T1000 (cell line): ENCODE results near the gene EXOC3L2.

Source experiments
- DNase-seq: peaks from one replicate; lab custom pipeline; 2025; ENCODE audit warnings: mixed read lengths; lab: John Stamatoyannopoulos, UW

The EXOC3L2 gene

DNA sequence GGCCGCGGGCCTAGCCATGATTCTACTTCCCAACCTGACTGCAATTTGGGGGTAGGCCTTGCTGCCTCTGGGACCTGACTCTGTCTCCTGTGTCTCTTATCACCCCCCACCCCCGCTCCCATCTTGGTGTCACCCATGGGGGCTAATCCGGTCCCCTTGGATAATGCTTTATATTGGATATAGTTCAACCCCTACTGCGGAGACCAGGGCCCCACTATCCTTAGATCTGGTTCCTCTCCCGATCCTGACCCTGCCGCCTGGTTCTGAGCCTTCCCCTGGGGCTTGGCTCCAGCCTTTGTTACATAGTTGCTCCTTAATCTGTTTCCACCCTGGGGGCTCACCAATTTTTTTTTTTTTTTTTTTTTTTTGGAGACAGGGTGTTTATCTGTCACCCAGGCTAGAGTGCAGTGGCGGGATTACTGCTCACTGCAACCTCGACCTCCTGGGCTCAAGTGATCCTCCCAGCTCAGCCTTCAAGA is 65.3 kb downstream of the EXOC3L2 start:
- no peak for DNase-seq

DNA sequence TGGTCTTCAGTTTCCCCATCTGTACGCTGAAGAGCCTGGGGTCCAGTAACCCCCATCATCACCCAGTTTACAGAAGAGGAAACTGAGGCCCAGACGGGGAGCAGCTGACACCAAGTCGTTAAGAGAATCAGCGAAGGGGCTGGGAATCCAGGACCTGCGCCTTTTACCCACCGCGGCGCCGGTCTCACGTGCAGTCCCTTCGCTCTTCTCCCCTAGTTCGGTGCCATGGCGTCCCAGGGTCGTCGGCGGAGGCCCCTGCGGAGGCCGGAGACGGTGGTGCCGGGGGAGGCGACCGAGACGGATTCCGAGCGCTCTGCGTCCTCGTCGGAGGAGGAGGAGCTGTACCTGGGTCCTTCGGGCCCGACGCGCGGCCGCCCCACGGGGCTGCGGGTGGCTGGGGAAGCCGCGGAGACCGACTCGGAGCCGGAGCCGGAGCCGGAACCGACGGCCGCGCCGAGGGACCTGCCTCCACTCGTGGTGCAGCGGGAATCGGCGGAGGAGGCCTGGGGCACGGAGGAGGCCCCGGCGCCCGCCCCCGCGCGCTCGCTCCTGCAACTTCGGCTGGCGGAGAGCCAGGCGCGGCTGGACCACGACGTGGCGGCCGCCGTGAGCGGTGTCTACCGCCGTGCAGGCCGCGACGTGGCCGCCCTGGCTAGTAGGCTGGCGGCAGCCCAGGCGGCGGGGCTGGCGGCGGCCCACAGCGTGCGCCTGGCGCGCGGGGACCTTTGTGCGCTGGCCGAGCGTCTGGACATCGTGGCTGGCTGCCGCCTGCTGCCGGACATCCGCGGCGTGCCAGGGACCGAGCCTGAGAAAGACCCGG is 65.9 kb downstream of the EXOC3L2 start:
- no peak for DNase-seq

DNA sequence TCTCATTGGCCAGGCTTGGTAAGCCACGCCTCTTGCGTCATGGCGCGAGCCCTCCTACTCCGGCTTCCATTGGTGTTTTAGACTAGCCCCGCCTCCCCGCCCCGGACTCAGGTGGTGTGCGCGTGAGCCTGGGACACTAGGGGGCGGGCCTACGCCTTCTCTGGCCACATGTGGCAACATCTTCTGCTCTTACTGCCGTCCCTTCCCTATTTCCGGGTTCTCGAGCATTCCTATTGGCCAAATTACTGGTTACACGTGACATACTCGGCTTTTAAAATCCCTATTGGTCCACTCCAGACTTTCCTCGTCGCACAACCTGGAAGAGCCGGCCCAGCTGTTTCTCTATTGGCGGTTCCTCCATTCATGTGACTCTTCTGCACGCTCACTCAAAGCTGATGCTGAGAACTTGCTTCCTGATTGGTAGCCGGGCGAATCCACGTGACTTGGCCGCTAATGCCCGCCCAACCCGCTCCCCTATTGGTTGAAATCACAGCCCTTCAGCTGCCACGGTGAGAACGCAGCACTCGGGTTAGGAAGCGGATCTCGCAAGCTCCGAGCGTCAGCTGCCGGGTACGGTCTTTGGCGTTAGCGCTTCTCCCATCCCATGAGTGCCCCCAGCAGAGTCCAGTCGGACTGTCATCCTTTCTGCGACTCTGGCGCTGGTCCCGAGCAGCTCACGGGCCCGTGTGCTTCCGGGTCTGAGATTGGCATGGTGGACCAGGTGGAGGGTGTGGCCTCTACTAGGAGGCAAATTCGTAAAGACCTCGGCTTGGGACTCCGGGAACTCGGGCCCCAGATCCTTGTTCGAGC is 66.7 kb downstream of the EXOC3L2 start, which contains the start of gene BLOC1S3:
BLOC1S3 (plus strand) TSS at position 523 of the 810 bp plus-strand sequence. CDS start 513 bp downstream, outside the sequence.
- peak; percentile 99 for DNase-seq

DNA sequence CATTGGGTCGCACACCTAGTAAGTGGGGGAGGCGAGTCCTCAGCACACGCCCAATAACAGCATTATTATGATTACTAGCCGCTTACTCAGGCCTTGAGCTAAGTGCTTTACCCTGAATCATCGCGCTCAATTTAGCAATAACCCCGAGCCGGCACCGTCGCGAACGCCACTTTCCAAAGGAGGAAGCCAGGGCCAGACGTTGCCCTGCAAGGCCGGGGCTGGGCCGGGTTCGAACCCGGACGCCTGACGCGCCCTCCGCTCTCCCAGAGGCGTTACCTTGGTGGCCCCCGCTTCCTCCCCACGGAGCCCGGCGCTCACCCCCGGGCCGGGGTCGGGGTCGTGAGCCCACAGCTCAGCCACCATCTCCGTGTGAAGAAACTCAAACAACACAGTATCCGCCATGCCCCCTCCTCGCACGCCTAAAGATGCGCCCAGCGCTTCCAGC is 67.4 kb downstream of the EXOC3L2 start, which contains the start of gene TRAPPC6A:
TRAPPC6A (minus strand) TSS at position 421 of the 445 bp plus-strand sequence; CDS start at position 402, 19 bp downstream.
- no peak for DNase-seq

DNA sequence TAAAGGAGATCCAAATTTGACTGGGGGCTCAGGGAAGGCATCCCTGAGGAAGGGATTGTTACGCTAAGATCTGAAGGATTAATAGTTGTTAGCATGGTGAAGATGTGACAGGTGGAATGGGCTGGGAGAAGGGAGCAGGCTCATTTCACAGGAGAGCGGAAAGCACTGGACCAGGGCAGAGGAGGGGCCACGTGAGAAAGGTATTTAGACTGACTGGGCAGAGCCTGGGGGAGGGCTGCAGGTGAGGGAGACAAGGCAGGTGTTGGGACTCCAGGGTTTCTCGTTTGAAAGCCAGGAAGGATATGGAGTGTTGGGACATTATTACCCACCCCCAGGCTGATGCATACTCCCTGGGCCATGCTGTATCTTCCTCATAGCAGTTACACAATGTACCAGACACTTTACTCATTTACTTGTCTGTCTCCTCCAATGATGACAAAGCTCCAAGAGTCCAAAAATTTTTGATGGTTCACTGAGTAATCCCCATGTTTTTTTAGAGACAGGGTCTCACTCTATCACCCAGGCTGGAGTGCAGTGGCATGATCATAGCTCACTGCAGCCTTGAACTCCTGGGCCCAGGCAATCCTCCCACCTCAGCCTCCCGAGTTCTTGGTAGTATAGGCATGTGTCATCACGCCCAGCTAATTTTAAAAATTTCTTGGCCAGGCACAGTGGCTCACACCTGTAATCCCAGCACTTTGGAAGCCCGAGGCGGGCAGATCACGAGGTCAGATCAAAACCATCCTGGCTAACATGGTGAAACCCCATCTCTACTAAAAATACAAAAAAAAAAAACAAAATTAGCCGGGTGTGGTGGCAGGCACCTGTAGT is 69.5 kb downstream of the EXOC3L2 start:
- no peak for DNase-seq

DNA sequence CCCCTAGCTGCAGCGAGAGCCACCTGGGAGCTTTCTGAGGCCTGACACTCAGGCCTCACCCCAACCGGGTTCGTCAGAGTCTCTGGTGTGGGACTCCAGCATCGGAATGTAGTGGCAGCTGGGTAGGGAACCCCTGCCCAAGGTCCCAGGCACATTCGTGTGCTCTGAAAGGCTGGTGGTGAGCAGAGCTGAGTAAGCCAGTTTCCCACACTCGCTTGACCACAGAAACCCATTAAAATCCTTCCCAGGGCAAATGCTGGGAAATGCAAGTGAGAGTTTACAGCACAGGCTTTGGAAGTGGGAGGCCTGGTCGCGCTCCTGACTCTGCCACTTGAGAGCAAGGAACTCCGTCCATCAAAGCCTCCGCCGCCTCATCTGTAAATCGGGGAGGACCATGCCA is 71.4 kb downstream of the EXOC3L2 start:
- no peak for DNase-seq

DNA sequence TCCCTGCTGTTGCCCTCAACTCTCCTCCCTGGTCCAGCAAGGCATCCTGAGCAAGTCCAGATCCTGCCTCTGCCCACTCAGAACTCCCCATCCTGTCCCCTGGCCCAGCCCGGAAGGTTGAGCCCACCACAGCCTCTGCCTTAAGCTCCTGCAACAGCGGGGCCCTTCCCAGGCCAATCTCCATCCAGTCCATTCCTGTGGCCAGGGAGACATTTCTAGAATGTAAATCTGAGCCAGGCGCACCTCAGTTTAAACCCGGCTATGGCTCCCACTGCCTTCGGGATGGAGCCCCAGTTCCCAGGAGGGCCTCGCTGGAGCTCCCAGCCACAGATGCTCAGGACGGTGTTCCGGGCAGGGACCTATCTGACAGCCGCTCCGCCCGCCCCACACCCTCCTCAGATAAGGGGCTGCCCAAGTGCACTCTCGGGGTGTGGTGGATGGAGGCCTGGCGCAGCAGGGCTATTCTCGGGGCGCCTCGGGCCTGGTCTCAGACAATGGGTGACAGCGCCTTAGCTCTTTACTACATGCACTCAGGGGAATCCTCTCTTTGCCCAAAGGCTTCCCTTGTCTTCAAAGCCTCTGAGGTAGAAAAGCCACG is 72.5 kb downstream of the EXOC3L2 start:
- DNase-seq = no peak

DNA sequence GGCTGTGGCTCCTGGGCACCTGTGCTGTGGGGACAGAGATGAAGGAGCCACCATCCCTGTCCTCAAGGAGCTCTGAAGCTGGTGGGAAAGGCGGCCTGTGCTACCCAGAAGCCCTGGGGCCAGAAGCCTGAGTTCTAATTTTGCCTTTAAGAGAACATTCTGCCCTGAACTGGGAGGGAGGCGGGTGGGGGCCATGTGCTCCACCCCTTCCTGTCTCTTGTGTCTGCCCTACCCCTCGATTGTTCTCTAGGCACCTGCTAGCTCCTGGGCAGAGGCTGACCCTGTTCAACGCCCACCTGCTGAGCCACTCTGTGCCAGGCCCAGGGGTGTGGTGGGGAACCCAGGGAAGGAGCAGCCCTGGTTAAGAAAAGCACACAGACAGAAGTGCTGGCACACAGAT is 73.0 kb downstream of the EXOC3L2 start:
- no peak for DNase-seq

DNA sequence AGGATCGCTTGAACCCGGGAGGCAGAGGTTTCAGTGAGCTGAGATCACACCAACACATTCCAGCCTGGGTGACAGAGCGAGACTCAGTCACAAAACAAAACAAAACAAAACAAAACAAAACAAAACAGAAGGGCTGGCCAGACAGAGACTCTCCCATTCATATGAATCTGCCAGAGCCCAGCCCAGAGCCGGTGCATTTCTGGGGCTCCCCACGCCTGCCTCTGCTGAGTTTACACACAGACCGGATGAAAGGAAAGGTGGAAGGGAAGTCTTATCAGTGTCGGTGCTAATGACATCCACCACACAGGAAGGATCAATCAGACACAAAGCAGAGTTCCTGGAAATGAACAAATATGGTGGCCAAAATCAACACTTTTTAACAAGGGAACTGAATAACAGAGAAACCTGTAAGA is 74.0 kb downstream of the EXOC3L2 start:
- DNase-seq = no peak

DNA sequence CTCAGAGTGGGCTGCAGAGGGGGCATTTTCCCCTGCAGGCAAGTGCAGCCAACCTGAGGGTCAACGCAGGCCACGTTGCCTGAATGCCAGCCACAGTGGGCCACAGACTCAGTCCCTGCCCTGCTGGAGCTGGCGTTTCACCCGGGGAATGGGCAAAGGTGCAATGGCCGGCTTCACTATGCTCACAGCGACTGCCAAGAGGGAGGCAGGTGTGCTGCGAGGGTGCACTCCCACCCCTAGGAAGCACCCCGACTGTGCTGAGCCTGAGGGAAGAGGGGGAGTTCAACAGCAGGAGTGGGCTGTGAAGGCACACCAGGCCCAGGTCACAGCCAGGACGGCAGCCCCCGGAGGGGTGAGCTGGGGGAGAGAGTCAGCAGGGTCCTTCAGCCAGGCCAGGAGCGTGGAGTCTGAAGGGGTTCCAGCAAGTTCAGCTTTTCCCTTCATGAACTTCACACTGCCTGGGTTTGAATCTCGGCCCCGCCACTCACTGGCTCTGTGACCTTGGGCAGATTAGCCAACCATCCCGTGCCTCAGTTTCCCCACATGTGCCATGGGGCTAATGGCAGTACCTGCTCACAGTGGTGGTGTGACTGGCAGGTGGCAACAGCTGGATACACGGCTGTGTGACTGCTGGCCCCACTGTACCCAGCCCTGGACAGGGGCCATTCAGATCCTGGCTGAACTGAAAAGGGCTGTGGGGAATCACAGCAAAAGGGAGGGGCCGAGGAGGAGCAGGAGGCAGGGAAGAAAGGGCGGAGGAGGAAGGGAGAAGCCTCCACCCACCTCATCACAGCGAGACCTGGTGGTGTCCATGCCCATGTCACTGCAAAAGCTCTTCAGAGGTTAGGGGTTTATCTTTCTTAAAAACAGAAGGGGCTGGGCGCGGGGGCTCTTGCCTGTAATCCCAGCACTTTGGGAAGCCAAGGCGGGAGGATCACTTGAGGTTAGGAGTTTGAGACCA is 74.8 kb downstream of the EXOC3L2 start:
- no peak for DNase-seq

DNA sequence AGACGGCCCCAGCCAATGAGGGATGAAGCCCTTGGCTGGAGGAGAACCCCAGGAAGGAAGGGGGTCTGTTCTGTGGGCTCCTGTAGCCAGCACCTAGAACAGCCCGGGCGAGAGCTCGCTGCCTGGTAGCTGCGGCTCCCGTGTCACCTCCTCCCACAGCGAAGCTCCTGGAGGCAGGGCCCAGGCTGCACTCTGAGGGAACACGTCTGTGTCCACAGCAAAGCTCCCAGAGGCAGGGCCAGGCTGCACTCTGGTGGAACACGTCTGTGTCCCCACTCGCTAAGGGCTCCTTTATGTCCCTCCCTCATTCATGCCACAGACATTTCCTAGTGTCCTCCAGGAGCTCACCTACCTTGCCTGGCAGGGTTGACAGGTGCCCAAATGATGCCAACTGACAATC is 75.6 kb downstream of the EXOC3L2 start:
- no peak for DNase-seq

DNA sequence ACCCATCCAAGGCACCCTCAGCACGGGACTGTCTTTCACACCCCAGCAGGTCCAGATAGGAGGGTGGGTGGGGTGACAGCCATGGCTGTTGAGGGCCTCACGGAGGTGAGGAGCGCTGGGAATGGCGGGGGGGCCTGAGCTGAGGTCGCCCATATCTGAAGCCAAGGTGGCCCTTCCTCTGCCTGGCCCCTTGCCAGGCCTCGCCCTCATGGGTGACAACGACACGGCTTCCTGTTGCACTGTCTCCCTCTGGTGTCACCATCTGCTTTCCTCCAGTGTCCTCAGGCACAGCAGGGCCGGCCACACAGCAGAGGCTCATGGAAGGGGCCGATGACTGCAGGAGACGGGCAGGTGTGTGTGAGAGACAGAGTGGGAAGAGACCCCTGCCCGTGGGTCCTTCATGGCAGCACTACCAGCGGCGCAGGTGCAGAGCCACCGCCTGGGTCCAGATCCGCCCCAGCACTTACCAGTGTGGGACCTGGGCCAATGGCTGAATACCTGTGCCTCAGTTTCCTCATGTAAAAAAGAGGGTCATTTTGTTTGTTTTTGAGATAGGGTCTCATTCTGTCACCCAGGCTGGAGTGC is 76.3 kb downstream of the EXOC3L2 start:
- DNase-seq = no peak

DNA sequence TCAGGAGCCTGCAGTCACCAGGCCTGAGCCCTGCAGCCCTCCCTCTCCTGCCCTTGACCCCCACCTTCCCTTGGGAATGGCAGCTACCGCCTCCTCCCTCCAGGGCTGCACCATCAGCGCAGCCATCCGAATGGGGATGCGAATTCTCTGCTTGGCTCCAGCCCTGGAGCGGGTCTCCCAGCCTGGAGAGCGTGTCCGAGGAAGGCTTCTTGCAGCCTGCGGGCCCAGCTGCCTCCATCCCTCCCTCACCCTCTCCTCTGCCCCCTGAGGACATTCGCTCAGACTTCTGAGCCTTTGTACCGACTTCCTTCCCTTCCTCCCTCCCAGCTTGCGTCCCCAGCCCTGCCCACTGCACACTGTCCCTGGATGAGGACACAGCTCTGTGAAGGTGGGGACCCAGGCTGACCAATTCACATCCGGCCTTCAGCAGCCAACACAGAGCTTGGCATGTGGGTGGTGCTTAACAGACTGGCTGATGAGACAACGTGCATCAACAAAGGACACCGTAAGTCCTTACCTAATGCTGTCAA is 78.4 kb downstream of the EXOC3L2 start:
- no peak for DNase-seq

DNA sequence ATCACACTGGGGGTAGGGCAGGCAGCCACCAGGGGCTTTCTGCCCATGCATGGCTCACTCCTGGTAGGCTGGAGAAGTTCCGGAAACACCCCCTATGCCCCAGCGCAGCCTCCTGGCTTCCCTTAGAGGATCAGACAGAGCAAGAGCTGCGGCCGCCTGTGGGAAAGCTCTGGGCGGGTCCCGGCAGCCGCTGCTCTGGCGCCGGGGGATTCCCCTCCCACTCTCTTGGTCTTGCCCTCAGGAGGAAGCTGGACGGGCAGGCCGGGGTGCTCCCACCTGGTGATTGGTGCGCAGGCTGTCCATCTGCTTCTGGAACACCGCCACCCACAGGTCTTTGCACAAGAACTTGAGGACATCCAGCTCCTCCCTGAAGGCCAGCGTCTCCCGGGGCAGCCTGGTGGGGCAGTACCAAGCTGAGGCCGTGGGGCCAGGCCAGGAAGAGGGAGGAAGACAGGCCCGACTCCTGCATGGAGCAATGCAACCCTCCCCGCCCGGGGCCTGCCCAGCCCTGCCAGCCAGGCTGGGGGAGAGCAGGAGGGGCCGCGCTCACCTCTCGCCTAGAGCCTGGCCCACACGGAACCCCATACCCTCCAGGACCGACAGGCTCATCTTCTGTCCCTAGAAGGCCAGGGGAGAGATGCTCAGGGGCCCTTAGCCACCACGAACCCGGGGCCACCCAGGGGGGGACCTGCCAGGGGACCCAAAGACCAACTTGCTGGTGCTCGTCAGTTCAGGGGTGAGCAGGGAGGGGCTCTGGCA is 80.5 kb downstream of the EXOC3L2 start:
- no peak for DNase-seq

DNA sequence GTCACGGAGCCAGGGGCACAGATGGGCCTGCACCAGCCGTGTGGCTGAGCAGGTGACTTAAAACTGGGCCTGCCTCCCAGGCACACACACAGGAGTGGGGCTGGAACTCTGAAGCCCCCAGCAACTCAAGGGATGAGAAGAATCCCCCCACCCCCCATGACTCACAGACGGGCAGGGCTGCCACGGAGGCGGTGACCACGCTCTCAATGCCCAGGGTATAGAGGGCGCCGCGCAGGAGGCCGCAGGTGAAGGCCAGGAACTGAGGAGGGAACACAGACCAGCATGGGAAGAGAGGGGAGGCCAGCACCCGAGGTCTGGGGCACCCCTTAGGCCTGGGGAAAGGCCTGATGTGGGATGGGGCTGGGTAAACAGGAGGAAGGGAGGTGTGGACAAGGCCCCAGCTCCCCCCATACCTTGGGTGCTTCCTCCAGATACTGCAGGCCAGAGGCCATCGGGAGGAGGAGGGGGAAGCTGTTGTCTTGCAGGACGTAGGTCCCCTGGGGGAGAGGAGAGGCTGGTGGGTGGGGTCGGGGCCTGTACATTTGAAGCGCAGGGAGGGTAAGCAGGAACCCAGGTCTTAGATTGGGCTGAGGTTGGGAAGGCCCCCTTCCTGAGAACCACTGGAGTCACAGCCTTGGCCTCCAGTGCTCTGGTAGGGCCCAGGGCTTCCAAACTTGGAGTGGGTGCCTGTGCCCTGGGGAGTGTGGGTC is 81.3 kb downstream of the EXOC3L2 start:
- no peak for DNase-seq

DNA sequence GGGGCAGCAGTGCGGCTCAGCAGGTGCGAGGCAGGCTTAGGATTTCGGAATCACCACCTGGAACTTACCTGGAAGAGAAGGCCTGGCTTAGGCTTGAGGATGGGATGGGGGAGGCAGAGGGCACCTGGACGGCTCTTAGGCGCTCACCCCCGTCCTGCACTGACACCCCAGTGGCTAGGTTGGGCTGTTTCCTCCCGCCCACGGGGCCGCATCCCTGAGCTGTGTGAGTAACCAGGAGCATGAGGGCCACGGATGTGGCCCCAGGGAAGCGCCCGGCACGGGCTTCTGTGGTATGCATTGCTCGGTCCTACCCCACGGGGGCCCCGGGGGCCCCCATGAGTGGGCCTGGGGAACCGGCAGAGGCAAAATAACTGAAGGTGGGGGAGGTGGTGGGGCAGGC is 82.1 kb downstream of the EXOC3L2 start:
- no peak for DNase-seq

DNA sequence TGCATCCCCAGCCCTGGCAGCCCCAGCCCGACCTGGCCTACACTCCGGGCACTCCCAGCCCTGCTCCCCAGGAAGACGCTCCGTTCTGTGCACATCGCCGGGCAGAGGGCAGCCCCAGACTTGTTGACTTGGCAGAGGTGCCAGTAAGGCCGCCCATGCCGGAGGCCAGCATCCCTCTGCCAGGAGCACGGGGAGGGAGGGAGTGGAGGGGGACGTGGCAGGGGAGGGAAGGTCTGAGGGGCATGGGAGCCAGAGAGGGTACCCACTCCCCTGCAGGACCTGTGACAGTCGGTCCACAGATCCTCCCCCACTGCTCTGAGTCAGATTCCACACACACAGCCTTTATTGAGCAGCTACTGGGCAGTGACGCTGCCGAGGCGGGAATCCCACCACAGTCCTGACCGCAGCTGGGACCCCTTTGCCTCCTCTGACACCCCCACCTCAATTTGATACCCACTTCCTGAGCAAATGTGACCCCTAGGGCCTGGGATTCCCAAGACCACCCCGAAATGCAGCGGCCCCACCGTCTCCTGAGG is 82.5 kb downstream of the EXOC3L2 start:
- no peak for DNase-seq
